HEK293T (cell line): ENCODE results near the gene ZBTB20.

ENCODE experiments used
- BHLHE40 ChIP-seq: fragments of 450-650 bp; IDR thresholded peaks from 2 replicates; pipeline ENCODE4 v1.6.1; 2016; ENCODE audit warnings: mild to moderate bottlenecking, moderate library complexity, borderline replicate concordance
- CTBP1 ChIP-seq: fragments of 450-650 bp; IDR thresholded peaks from 2 replicates; pipeline ENCODE4 v1.6.1; 2016; ENCODE audit warnings: borderline replicate concordance
- ELF4 ChIP-seq: fragments of 450-650 bp; IDR thresholded peaks from 2 replicates; pipeline ENCODE4 v1.6.1; 2017; ENCODE audit warnings: antibody characterized with exemption
- FOXM1 ChIP-seq: fragments of 450-650 bp; IDR thresholded peaks from 2 replicates; pipeline ENCODE4 v1.6.1; 2017; ENCODE audit warnings: mild to moderate bottlenecking, borderline replicate concordance
- PKNOX1 ChIP-seq: fragments of 450-650 bp; IDR thresholded peaks from 2 replicates; pipeline ENCODE4 v1.6.1; 2016
- SP1 ChIP-seq: fragments of 450-650 bp; IDR thresholded peaks from 2 replicates; pipeline ENCODE4 v1.6.1; 2017
- SUZ12 ChIP-seq: fragments of 450-650 bp; IDR thresholded peaks from 2 replicates; pipeline ENCODE4 v1.6.1; 2016; ENCODE audit warnings: mild to moderate bottlenecking
- ZNF384 ChIP-seq: fragments of 450-650 bp; IDR thresholded peaks from 2 replicates; pipeline ENCODE4 v1.6.1; 2016

- TF ChIP-seq BHLHE40: no peak
- no peak for TF ChIP-seq FOXM1
- TF ChIP-seq ZNF384: no peak
- TF ChIP-seq ELF4: no peak
- TF ChIP-seq SP1: no peak
- no peak for TF ChIP-seq SUZ12
- TF ChIP-seq PKNOX1: no peak
- no peak for TF ChIP-seq CTBP1
Observed at GRCh38 chr3:114775395-114775794, 371.7 kb downstream of the ZBTB20 start.
